Measurements from ENCODE around the gene C10orf71.

GRCh38 chr10:49353895-49354566 lies 55.1 kb downstream of the C10orf71 start:
- no peak for TF ChIP-seq GATA3 (IDR thresholded peaks at IDR 0.05; ENCODE audit: low read depth, low read length)
- no peak for TF ChIP-seq GATA2 (IDR thresholded peaks at IDR 0.05; ENCODE audit: low read depth, low read length)

All from SH-SY5Y (cell line).